ENCODE results near the gene FAM13C.

The FAM13C gene

DNA sequence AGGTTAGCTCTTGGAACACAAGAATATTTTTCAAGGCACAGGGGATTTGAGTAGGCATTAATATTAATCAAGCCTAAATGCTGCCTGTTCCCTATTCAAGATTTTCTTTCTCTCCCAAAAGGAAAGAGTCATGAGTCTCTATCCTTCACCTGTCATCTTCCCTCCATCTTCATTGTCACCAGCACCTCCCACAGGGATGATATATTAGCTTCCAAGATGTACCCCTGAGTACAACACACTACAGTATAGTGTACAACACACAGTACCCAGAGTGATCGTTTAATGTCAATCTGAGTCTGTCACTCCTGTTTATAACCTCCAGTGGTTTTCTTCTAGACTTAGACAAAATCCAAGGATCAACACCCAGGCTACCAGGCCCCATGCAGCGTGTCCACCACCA, 50.1 kb downstream of the FAM13C start:
- FAIRE-seq = no peak
- no peak for TF ChIP-seq POLR2AphosphoS5 (IDR thresholded peaks at IDR 0.05; ENCODE audit: low read depth, low read length)
- no peak for TF ChIP-seq TAF1 (IDR thresholded peaks at IDR 0.05; ENCODE audit: borderline replicate concordance, low read depth, low read length)
- no peak for TF ChIP-seq POLR2A (IDR thresholded peaks at IDR 0.05; ENCODE audit: low read depth, low read length)
- no peak for DNase-seq (ENCODE audit: insufficient read length)

DNA sequence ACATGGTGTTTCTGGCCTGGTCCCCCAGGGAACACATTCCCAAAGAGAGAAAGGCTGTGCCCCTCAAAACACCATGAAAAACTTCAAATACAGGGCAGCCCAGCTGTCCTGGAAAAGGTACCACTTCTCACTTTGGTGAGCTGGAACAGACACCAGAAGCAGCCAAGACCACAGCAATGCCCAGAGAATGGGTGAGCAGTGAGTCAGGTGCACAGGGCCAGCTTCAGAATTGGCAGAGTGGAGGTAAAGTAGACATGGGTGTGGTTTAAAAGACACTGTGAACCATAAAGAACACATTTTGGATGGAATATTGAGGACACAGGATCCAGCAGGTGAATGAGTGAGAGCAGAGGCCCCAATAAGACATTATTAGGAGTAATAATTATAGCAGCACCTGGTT, 51.3 kb downstream of the FAM13C start:
- no peak for DNase-seq (ENCODE audit: insufficient read length)
- no peak for FAIRE-seq
- TF ChIP-seq POLR2AphosphoS5 (IDR thresholded peaks at IDR 0.05; ENCODE audit: low read depth, low read length) = no peak
- TF ChIP-seq POLR2A (IDR thresholded peaks at IDR 0.05; ENCODE audit: low read depth, low read length) = no peak
- TF ChIP-seq TAF1 (IDR thresholded peaks at IDR 0.05; ENCODE audit: borderline replicate concordance, low read depth, low read length) = no peak

DNA sequence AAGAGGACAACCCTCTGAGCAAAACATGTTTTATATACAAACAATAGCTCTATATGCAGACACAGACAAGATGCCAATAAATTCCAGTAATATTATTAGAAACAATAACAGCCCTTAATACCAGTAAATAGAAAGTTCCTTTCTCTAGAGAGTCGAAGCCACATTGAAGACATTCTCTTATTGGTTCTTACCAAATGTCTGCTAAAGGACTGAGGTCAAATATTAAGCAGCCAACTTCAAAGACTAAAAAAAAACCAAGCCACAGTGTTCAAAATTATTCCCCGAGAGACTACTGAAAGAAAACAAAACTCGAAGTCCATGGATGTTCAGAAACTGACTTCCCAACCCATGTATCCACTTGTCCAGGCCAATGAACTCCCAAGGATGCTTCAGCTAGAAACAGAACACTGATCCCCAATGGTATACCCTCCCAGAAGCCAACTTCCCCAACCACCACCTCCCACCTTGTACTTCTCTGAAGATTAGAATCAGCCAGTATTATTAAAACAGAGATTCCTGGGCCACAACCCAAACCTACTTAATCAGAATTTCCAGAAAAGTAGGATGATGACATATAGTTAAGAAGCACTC, 51.9 kb downstream of the FAM13C start:
- TF ChIP-seq TAF1 (IDR thresholded peaks at IDR 0.05; ENCODE audit: borderline replicate concordance, low read depth, low read length) (no peak), POLR2AphosphoS5 (IDR thresholded peaks at IDR 0.05; ENCODE audit: low read depth, low read length) (no peak), POLR2A (IDR thresholded peaks at IDR 0.05; ENCODE audit: low read depth, low read length) (no peak)
- FAIRE-seq (no peak), DNase-seq (ENCODE audit: insufficient read length) (no peak)

DNA sequence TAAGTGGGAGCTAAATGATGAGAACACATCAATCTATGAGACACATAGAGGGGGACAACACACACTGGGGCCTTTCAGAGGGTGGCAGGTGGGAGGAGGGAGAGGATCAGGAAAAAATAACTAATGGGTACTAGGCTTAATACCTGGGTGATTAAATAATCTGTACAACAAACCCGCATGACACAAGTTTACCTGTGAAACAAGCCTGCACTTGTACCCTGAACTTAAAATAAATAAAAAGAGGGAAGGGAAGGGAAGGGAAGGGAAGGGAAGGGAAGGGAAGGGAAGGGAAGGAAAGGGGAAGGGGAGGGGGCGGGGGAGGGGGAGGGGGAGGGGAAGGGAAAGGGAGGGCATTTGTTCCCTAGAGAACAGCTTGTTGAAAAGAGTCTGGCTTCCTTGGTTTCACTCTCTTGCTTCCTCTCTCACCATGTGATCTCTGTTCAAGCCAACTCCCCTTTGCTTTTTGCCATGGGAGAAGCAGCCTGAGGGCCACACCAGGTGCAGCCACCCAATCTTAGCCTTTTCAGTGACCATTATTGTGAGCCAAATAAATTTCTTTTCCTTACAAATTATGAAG, 57.7 kb downstream of the FAM13C start:
- FAIRE-seq (no peak), DNase-seq (ENCODE audit: insufficient read length) (no peak)
- TF ChIP-seq POLR2A (IDR thresholded peaks at IDR 0.05; ENCODE audit: low read depth, low read length) (no peak), POLR2AphosphoS5 (IDR thresholded peaks at IDR 0.05; ENCODE audit: low read depth, low read length) (no peak)

DNA sequence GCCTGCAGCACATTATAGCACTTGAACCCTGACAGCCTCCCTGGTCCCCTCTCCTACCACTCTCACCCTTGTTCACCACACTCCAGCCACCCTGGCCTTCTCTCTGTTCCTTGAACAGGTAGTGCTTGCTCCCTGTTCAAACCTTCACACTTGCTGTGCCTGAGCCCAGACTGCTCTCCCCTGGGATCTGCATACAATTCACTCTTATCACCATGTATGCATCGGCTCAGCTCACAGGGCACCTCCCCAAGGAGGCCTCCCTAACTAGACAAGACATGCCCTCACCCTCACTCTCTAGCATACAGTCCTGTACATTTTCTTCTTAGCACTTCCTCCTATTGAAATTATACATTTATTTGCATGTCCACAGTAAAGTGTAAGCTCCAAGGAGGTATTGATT, 59.3 kb downstream of the FAM13C start:
- no peak for FAIRE-seq
- TF ChIP-seq POLR2A (IDR thresholded peaks at IDR 0.05; ENCODE audit: low read depth, low read length) (no peak), TAF1 (IDR thresholded peaks at IDR 0.05; ENCODE audit: borderline replicate concordance, low read depth, low read length) (no peak), POLR2AphosphoS5 (IDR thresholded peaks at IDR 0.05; ENCODE audit: low read depth, low read length) (no peak)
- DNase-seq (ENCODE audit: insufficient read length) = no peak

DNA sequence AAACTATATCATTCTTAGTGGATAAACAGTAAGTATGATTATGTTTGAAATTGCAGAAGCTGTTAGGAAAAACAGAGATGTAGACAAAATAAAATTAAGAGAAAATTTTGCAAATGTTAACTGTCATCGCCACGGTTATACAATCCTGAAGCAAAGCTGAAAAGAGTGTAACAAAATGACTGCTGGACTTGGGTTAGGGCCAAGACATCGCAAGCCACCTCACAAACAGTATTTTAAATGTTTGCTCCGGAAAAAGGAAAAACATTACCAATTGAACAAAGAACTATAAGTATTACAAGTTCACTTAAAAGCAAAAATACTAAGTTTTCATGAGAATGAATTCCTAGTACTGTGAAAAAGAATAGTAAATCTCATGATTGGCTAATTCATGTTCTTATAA, 60.0 kb downstream of the FAM13C start:
- TF ChIP-seq POLR2AphosphoS5 (IDR thresholded peaks at IDR 0.05; ENCODE audit: low read depth, low read length) = no peak
- TF ChIP-seq POLR2A (IDR thresholded peaks at IDR 0.05; ENCODE audit: low read depth, low read length) = no peak
- TF ChIP-seq TAF1 (IDR thresholded peaks at IDR 0.05; ENCODE audit: borderline replicate concordance, low read depth, low read length) = no peak
- FAIRE-seq = no peak
- DNase-seq (ENCODE audit: insufficient read length) = no peak

DNA sequence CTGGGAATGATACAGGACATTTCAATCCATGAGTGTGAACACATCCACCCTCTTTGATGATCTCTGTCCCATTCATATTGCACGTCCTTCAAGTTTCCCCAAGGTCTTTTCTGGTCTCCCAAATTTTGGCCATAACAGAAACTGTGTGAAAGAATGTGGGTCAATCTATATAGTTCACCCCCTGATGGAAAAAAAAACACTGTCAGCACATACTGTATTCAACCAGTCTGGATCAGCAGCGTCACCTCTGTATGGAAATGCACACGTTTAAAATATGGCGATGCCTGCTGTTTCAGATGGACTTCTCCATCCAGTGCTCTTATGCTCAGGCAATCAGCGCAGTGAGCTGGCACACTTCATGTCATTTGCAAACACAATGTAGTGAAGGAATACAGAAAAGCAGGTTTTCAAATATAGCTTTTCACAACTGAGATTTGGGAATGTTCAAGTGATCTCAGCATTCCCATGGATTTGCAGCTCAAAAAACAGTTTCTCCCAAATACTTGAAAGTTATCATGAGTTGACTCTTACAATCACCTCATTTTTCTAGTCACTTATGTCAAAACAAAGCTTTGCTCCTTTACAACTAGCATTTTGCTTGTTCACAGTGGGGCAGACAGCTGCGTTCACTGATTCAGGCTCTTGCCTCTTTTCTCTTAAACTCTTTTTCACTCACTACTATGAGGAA, 61.1 kb downstream of the FAM13C start:
- no peak for TF ChIP-seq POLR2A (IDR thresholded peaks at IDR 0.05; ENCODE audit: low read depth, low read length)
- no peak for TF ChIP-seq TAF1 (IDR thresholded peaks at IDR 0.05; ENCODE audit: borderline replicate concordance, low read depth, low read length)
- TF ChIP-seq POLR2AphosphoS5 (IDR thresholded peaks at IDR 0.05; ENCODE audit: low read depth, low read length) = no peak
- FAIRE-seq (no peak), DNase-seq (ENCODE audit: insufficient read length) (no peak)

DNA sequence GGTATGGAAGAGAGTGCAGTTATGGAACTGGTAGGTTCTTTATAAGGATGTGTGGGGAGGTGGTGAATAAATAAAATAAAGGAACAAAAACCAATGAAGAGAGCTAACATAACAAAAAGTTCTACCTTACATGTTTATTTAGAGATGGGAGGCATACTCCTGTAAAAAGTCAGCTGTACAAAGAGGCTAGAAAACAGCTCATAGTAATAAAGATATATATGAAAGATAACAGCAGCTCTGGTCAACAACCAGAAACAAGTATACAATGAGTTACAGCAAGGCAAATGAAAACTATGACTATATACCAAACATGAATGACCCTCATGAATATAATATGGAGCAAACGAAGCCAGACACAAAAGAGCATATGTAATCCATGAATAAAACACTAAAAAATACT, 62.0 kb downstream of the FAM13C start:
- TF ChIP-seq POLR2AphosphoS5 (IDR thresholded peaks at IDR 0.05; ENCODE audit: low read depth, low read length) = no peak
- DNase-seq (ENCODE audit: insufficient read length) (no peak), FAIRE-seq (no peak)

DNA sequence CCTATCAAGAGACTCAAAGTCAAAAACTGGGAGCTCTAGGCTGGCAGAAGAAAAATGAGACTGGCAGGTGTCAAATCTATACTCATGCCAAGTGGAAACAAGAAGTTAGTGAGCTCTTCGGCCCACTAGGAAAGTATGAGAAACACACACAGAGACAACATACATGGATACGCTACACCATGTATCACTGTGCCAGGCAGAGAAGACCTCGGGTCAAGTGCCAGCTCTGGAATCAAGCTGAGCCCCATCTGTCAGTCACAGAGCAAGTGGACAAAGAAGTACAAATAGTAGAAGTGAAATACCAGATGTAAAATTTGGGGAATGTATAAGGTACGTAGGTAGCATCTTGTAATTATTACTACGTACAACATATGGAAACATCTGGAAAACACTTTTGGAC, 62.4 kb downstream of the FAM13C start:
- TF ChIP-seq POLR2A (IDR thresholded peaks at IDR 0.05; ENCODE audit: low read depth, low read length) (no peak), TAF1 (IDR thresholded peaks at IDR 0.05; ENCODE audit: borderline replicate concordance, low read depth, low read length) (no peak), POLR2AphosphoS5 (IDR thresholded peaks at IDR 0.05; ENCODE audit: low read depth, low read length) (no peak)
- no peak for FAIRE-seq
- no peak for DNase-seq (ENCODE audit: insufficient read length)

DNA sequence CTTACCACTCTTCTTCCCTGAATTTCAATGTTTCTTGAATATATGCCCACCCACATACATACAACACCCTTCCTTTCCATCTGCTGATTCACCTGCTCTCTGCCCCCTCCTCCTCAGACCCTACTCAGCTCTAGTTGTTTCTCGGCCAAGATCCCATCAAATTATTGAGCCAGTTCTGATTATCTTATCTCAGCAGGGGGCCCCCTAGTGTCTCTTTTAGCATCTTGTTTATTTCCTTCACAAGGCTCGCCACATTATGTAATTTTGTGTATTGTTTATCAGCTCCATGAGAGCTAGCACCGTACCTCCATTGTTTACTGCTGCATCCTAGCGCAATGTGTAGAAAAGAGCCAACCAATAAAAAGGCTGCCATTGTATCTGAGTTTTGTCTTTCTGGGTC, 71.9 kb downstream of the FAM13C start:
- FAIRE-seq (no peak), DNase-seq (ENCODE audit: insufficient read length) (no peak)
- TF ChIP-seq TAF1 (IDR thresholded peaks at IDR 0.05; ENCODE audit: borderline replicate concordance, low read depth, low read length) = no peak
- no peak for TF ChIP-seq POLR2AphosphoS5 (IDR thresholded peaks at IDR 0.05; ENCODE audit: low read depth, low read length)
- no peak for TF ChIP-seq POLR2A (IDR thresholded peaks at IDR 0.05; ENCODE audit: low read depth, low read length)

DNA sequence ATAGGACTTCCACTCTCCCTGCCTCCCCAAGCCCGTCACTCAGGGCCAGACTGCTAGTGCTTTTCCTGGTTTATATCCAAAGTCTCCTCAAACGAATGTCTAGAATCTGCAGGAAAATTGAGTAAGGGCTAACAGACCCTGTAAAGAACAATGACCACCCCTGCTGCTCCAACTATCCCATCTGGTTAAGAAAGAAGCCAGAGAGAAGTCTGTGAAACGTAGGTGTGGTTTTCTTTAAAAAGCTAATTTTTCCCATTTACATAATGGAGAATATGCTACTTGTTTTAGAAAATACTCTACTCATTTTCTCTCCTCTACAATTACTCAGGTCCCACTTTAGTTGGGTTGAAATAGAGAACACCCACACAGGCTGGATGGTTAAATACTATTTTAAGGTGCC, 72.5 kb downstream of the FAM13C start:
- DNase-seq (ENCODE audit: insufficient read length) = no peak
- TF ChIP-seq TAF1 (IDR thresholded peaks at IDR 0.05; ENCODE audit: borderline replicate concordance, low read depth, low read length) (no peak), POLR2AphosphoS5 (IDR thresholded peaks at IDR 0.05; ENCODE audit: low read depth, low read length) (no peak), POLR2A (IDR thresholded peaks at IDR 0.05; ENCODE audit: low read depth, low read length) (no peak)
- no peak for FAIRE-seq

DNA sequence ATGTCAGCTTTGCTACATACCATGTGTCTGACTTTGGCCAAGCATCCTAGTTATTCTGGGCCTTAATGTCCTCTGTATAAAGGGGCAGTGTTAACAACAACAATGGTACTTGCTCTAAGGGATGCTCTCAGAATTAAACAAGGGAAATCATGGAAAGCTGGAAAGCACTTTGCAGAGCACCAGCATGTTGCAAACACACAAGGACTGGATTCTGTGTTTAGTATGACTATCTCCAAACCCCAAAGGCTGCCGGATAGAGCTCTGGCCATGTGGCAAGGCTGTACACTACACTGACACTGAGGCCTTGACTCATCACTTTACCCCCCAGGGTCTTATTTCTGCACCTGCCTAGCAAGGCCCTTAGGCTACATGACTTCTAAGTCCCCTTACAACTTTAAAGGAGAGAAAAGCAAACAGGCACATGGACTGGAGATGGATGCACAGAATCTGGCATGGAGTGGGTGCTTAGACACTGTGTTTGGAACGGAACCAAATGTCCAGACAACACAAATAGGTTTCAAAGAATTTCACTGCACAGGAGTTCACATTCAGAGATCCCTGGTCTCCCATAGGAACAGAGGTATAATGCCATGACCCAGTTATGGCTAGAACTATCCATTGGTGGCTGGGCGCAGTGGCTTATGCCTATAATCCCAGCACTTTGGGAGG, 74.6 kb downstream of the FAM13C start:
- no peak for DNase-seq (ENCODE audit: insufficient read length)
- no peak for FAIRE-seq

More for the DNA sequence above, 74.6 kb downstream of the FAM13C start:
- TF ChIP-seq POLR2AphosphoS5 (IDR thresholded peaks at IDR 0.05; ENCODE audit: low read depth, low read length) = no peak
- TF ChIP-seq POLR2A (IDR thresholded peaks at IDR 0.05; ENCODE audit: low read depth, low read length) = no peak
- no peak for TF ChIP-seq TAF1 (IDR thresholded peaks at IDR 0.05; ENCODE audit: borderline replicate concordance, low read depth, low read length)
